ENCODE measurements around the gene PALMD. TPM values are rescaled to one million over a fixed set of nuclear protein-coding genes. Genes with fewer than 3 reads are reported as not detected.
A peak's percentile ranks its signal among the peaks of the same experiment; 100 is the strongest.

The PALMD gene
- total RNA-seq, 1 donor from 2014 or later = 123 TPM

GRCh38 chr1:99663501-99663900 lies 17.6 kb downstream of the PALMD start:
- Histone ChIP-seq H3K4me3 (no peak overlapping the region), H3K4me1 (peaks cover 98% of the 10 kb centered on the region), H3K27ac (replicated peaks) (peak overlapping the region; percentile 95)

GRCh38 chr1:99665212-99665611 lies 19.3 kb downstream of the PALMD start:
- intact Hi-C loops (cut with micrococcal nuclease) = no loop called here
- TF ChIP-seq CTCF (IDR thresholded peaks at IDR 0.05; ENCODE audit: borderline replicate concordance) = no peak
- H3K27me3 ChIP-seq (ENCODE audit: low read depth) = no peaks in the 10 kb centered on the region
- no peak overlapping the region for H3K4me3 ChIP-seq
- H3K9me3 ChIP-seq (replicated peaks) = no peaks in the 10 kb centered on the region
- peak overlapping the region; percentile 95 for H3K27ac ChIP-seq (replicated peaks)
- no peak for DNase-seq
- peaks cover 98% of the 10 kb centered on the region for H3K4me1 ChIP-seq
- H3K36me3 ChIP-seq = peaks cover 59% of the 10 kb centered on the region

More at GRCh38 chr1:99663501-99663900, 17.6 kb downstream of the PALMD start:
- DNase-seq = no peak
- Histone ChIP-seq H3K27me3 (ENCODE audit: low read depth) (no peaks in the 10 kb centered on the region), H3K9me3 (replicated peaks) (no peaks in the 10 kb centered on the region), H3K36me3 (peaks cover 43% of the 10 kb centered on the region)
- intact Hi-C loops (cut with micrococcal nuclease) = no loop called here
- no peak for TF ChIP-seq CTCF (IDR thresholded peaks at IDR 0.05; ENCODE audit: borderline replicate concordance)

DNA sequence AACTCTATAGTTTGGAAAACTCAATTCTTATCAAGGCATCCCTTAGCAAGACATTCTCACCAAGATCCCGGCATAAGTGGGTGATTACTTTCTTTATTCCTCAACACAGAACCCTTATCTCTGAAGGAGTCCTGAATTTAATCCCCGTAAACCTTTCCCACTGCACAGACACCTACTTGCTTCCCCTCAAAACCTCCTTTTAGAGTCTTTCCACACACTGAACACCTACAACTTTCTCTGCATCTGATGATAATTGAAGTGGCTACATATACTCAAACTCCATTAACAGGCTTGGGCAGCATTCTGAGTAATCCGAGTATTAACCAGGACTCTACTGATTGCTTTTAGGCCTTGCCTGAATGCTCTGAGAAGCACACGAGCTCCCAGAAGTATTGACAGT lies 23.5 kb downstream of the PALMD start:
- Histone ChIP-seq H3K27me3 (ENCODE audit: low read depth) (no peaks in the 10 kb centered on the region), H3K27ac (replicated peaks) (peak overlapping the region; percentile 95), H3K9me3 (replicated peaks) (no peaks in the 10 kb centered on the region), H3K4me1 (peaks cover 98% of the 10 kb centered on the region), H3K4me3 (no peak overlapping the region), H3K36me3 (peaks cover 75% of the 10 kb centered on the region)
- no peak for TF ChIP-seq CTCF (IDR thresholded peaks at IDR 0.05; ENCODE audit: borderline replicate concordance)
- no peak for DNase-seq
- intact Hi-C loops (cut with micrococcal nuclease) = no loop called here

DNA sequence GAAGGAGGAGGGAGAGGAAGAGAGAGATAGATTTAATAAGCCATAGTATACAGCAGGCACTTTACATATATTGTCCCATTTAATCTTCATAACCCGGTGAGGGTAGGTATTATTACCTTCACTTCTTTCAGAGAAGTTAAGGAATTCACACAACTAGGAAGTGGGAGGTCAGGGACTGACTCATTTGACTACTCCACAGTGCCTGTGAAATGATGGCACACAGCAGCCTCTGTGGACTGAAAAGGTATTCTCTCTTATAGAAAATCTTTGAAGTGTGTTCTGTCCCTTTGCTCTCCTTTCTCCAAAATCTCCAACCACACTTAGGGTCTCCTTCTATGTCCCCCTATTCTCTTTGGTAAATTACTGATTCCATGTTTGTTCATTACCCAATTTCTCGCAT lies 23.9 kb downstream of the PALMD start:
- H3K36me3 ChIP-seq = peaks cover 75% of the 10 kb centered on the region
- H3K27me3 ChIP-seq (ENCODE audit: low read depth) = no peaks in the 10 kb centered on the region
- intact Hi-C loops (cut with micrococcal nuclease) = no loop called here
- peak overlapping the region; percentile 95 for H3K27ac ChIP-seq (replicated peaks)
- no peak overlapping the region for H3K4me3 ChIP-seq
- H3K4me1 ChIP-seq = peaks cover 98% of the 10 kb centered on the region
- H3K9me3 ChIP-seq (replicated peaks) = no peaks in the 10 kb centered on the region
- TF ChIP-seq CTCF (IDR thresholded peaks at IDR 0.05; ENCODE audit: borderline replicate concordance) = no peak
- DNase-seq = no peak

DNA sequence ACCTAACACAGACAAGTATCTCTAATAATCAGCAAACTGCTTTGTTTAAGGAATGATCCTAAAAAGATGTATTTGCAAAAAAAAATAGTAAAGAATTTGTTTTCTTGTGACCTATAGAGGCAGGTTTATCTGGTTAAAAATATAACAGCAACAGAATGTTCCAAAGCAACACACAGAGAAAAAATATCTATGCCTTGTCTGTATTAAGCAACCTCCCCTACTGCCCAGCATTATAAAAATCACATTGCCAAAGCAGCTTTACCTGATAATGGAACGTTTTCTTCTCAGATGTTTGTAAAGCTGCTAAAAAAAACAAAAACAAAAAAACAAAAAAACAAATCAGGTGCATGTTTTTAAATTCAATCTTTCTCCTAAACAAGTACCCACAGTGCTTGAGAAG lies 24.7 kb downstream of the PALMD start:
- peaks cover 98% of the 10 kb centered on the region for H3K4me1 ChIP-seq
- H3K27ac ChIP-seq (replicated peaks) = peak overlapping the region; percentile 95
- peaks cover 74% of the 10 kb centered on the region for H3K36me3 ChIP-seq
- no peak for TF ChIP-seq CTCF (IDR thresholded peaks at IDR 0.05; ENCODE audit: borderline replicate concordance)
- intact Hi-C loops (cut with micrococcal nuclease) = no loop called here
- no peak for DNase-seq
- peak overlapping the region; percentile 3 for H3K4me3 ChIP-seq
- no peaks in the 10 kb centered on the region for H3K27me3 ChIP-seq (ENCODE audit: low read depth)
- H3K9me3 ChIP-seq (replicated peaks) = no peaks in the 10 kb centered on the region

- H3K4me1 ChIP-seq = peaks cover 100% of the 10 kb centered on the region
- intact Hi-C loops (cut with micrococcal nuclease) = no loop called here
- peak overlapping the region; percentile 3 for H3K4me3 ChIP-seq
- peak overlapping the region; percentile 95 for H3K27ac ChIP-seq (replicated peaks)
- DNase-seq = no peak
- no peaks in the 10 kb centered on the region for H3K9me3 ChIP-seq (replicated peaks)
- H3K27me3 ChIP-seq (ENCODE audit: low read depth) = no peaks in the 10 kb centered on the region
- H3K36me3 ChIP-seq = peaks cover 84% of the 10 kb centered on the region
- TF ChIP-seq CTCF (IDR thresholded peaks at IDR 0.05; ENCODE audit: borderline replicate concordance) = no peak
Observed at GRCh38 chr1:99672038-99672437, 26.1 kb downstream of the PALMD start.
